Measurements from ENCODE around the gene FGF12. TPM values are rescaled to one million over a fixed set of nuclear protein-coding genes. Genes with fewer than 3 reads are reported as not detected.

Gene FGF12
- total and polyA plus RNA-seq, 2 donors (not counting 1 experiment from before 2014, with no cell fraction given): 0.03 TPM; not detected in 1

DNA sequence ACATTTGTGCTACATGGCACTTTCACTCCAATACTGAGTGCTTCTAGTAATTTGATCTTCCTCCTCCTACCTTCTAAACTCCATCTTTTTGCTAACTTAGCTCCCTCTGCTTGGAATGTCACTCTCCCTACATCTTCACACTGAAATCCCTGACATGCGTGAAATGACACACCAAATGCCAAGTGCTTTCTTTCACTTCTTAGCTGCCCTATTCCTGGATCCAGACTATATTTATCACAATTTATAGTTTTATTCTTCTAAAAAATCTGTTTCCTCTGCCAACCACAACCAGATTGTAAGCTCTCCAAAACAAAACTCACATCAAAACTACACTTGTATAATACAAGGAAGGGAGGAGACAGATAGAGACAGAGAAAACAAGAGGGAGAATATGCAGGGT, 387.3 kb downstream of the FGF12 start:
- no peaks in the 10 kb centered on the region for H3K36me3 ChIP-seq (replicated peaks in 1 of 2; ENCODE audit: control extremely low read depth in 1 of 2, control insufficient read depth in 1 of 2, extremely low read depth in 1 of 2, insufficient read depth in 2 of 2, low read length in 1 of 2)
- no peak overlapping the region for H3K4me2 ChIP-seq (replicated peaks; ENCODE audit: low read depth, low read length, poor library complexity, severe bottlenecking)
- H2AFZ ChIP-seq (ENCODE audit: insufficient read depth, low read depth, low read length, poor library complexity, severe bottlenecking): no peak overlapping the region
- 43% methylated on average over 1 of the region's 1 CpG for WGBS (ENCODE audit: insufficient coverage)
- H3K9me3 ChIP-seq (ENCODE audit: control extremely low read depth in 1 of 3, control insufficient read depth in 2 of 3, insufficient read depth in 1 of 3, low read length in 2 of 3): no peaks in the 10 kb centered on the region
- H3K9ac ChIP-seq (ENCODE audit: low read length): no peak overlapping the region
- Mint-ChIP-seq H3K27me3 (peaks cover 12% of the 10 kb centered on the region), H3K4me1 (no peaks in the 10 kb centered on the region), H3K9me3 (ENCODE audit: insufficient read depth) (no peaks in the 10 kb centered on the region), H3K4me3 (no peak overlapping the region), H3K27ac (no peak overlapping the region)
- no peaks in the 10 kb centered on the region for H4K20me1 ChIP-seq (ENCODE audit: control insufficient read depth, insufficient read depth, low read length, poor library complexity, severe bottlenecking)
- POLR2A ChIA-PET: no interaction called here
- H3K4me3 ChIP-seq (ENCODE audit: control extremely low read depth in 1 of 5, extremely low read depth in 1 of 5, insufficient read depth in 1 of 5, low read depth in 2 of 5, low read length in 4 of 5): no peak overlapping the region
- ATAC-seq (ENCODE audit: low read depth) (no peak), DNase-seq (no peak)
- CTCF ChIA-PET: no interaction called here
- no peak for TF ChIP-seq EZH2 (IDR thresholded peaks at IDR 0.05; ENCODE audit: borderline replicate concordance, insufficient read depth, low read depth, low read length, poor library complexity, severe bottlenecking)
- TF ChIP-seq, protein P1, sequence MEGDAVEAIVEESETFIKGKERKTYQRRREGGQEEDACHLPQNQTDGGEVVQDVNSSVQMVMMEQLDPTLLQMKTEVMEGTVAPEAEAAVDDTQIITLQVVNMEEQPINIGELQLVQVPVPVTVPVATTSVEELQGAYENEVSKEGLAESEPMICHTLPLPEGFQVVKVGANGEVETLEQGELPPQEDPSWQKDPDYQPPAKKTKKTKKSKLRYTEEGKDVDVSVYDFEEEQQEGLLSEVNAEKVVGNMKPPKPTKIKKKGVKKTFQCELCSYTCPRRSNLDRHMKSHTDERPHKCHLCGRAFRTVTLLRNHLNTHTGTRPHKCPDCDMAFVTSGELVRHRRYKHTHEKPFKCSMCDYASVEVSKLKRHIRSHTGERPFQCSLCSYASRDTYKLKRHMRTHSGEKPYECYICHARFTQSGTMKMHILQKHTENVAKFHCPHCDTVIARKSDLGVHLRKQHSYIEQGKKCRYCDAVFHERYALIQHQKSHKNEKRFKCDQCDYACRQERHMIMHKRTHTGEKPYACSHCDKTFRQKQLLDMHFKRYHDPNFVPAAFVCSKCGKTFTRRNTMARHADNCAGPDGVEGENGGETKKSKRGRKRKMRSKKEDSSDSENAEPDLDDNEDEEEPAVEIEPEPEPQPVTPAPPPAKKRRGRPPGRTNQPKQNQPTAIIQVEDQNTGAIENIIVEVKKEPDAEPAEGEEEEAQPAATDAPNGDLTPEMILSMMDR (IDR thresholded peaks at IDR 0.05): no peak
- intact Hi-C loops (cut with micrococcal nuclease): no loop called here
- no peaks in the 10 kb centered on the region for H3K27me3 ChIP-seq (replicated peaks in 1 of 4; ENCODE audit: control extremely low read depth in 1 of 4, control insufficient read depth in 3 of 4, insufficient read depth in 4 of 4, low read length in 3 of 4)
- no peaks in the 10 kb centered on the region for H3K4me1 ChIP-seq (ENCODE audit: control insufficient read depth in 2 of 2, insufficient read depth in 2 of 2, low read length in 2 of 2)
- no peaks in the 10 kb centered on the region for H3K79me2 ChIP-seq (ENCODE audit: control insufficient read depth, insufficient read depth, low read length)
- H3K27ac ChIP-seq (ENCODE audit: low read length in 2 of 2): no peak overlapping the region

DNA sequence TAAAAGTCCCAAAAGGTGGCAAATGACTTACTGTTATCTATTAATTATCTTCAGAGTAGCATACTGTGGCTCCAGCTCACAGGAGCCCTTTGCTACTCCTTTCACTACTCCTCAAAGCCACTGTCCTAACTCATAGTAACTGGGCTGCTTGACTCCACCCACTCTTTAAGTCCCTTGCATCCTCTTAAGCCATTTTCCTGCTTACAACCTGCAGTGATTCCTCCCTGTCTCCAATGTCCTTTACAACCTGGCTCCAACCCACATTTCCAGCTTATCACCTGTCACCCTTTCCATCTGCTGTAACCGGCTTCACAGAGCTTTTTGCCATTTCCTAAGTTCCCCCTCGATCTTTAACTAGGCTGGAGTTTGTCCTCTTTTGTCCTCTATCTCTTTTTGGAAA, 388.1 kb downstream of the FGF12 start:
- H3K4me1 Mint-ChIP-seq: no peaks in the 10 kb centered on the region
- Histone ChIP-seq H3K4me3 (ENCODE audit: control extremely low read depth in 1 of 5, extremely low read depth in 1 of 5, insufficient read depth in 1 of 5, low read depth in 2 of 5, low read length in 4 of 5) (no peak overlapping the region), H3K9me3 (ENCODE audit: control extremely low read depth in 1 of 3, control insufficient read depth in 2 of 3, insufficient read depth in 1 of 3, low read length in 2 of 3) (no peaks in the 10 kb centered on the region), H3K27me3 (replicated peaks in 1 of 4; ENCODE audit: control extremely low read depth in 1 of 4, control insufficient read depth in 3 of 4, insufficient read depth in 4 of 4, low read length in 3 of 4) (no peaks in the 10 kb centered on the region), H2AFZ (ENCODE audit: insufficient read depth, low read depth, low read length, poor library complexity, severe bottlenecking) (no peak overlapping the region), H3K36me3 (replicated peaks in 1 of 2; ENCODE audit: control extremely low read depth in 1 of 2, control insufficient read depth in 1 of 2, extremely low read depth in 1 of 2, insufficient read depth in 2 of 2, low read length in 1 of 2) (no peaks in the 10 kb centered on the region), H3K9ac (ENCODE audit: low read length) (no peak overlapping the region), H3K4me2 (replicated peaks; ENCODE audit: low read depth, low read length, poor library complexity, severe bottlenecking) (no peak overlapping the region), H4K20me1 (ENCODE audit: control insufficient read depth, insufficient read depth, low read length, poor library complexity, severe bottlenecking) (no peaks in the 10 kb centered on the region), H3K4me1 (ENCODE audit: control insufficient read depth in 2 of 2, insufficient read depth in 2 of 2, low read length in 2 of 2) (no peaks in the 10 kb centered on the region), H3K79me2 (ENCODE audit: control insufficient read depth, insufficient read depth, low read length) (no peaks in the 10 kb centered on the region), H3K27ac (ENCODE audit: low read length in 2 of 2) (no peak overlapping the region)
- no peaks in the 10 kb centered on the region for H3K9me3 Mint-ChIP-seq (ENCODE audit: insufficient read depth)
- DNase-seq (no peak), ATAC-seq (ENCODE audit: low read depth) (no peak)
- intact Hi-C loops (cut with micrococcal nuclease): no loop called here
- WGBS (ENCODE audit: insufficient coverage): 77% methylated on average over 2 of the region's 2 CpGs
- TF ChIP-seq, protein P1 (IDR thresholded peaks at IDR 0.05): no peak
- TF ChIP-seq EZH2 (IDR thresholded peaks at IDR 0.05; ENCODE audit: borderline replicate concordance, insufficient read depth, low read depth, low read length, poor library complexity, severe bottlenecking): no peak
- H3K27ac Mint-ChIP-seq: no peak overlapping the region
- no peak overlapping the region for H3K4me3 Mint-ChIP-seq
- POLR2A ChIA-PET: no interaction called here
- CTCF ChIA-PET: no interaction called here
- peaks cover 12% of the 10 kb centered on the region for H3K27me3 Mint-ChIP-seq
